ENCODE measurements around the gene PSMD9.
"Not testable (repeated sequence)": the region's sequence is repeated elsewhere in the genome, so short reads cannot be mapped to it uniquely, and the experiment has no call there.

PSMD9 gene

DNA sequence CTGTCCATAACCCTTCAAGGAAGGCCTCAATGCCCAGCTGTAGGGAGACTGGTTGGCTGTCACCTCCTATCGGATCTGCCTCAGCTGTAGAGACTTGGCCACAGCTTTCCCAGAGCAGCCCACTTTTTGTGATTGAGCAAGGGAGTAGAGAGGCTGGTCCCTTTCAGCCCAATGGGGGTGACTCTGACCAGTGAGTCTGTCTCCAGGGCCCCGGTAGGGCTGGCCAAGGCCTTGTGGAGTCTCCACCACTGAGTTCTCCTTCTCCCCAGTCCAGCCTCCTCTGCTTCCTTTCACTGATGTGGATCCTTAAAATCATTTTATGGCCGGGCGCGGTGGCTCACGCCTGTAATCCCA is 15.4 kb upstream of the PSMD9 start:
- DNase-seq (ENCODE audit: low read depth): no peak

DNA sequence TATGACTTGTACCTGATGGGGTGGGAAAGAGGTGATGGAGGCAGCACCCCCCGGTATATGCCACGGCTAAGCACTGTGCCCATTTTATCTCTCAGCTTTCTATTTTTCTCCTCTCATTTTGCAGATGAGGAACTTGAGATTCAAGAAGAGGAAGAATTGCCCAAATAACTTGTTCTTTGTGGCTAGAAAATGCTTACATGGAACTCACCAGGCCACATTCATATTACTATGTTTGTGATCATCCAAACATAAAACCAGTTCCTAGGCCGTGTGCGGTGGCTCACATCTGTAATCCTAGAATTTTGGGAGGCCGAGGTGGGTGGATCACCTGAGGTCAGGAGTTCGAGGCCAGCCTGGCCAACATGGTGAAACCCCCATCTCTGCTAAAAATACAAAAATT is 14.5 kb upstream of the PSMD9 start:
- DNase-seq (ENCODE audit: low read depth): no peak

DNA sequence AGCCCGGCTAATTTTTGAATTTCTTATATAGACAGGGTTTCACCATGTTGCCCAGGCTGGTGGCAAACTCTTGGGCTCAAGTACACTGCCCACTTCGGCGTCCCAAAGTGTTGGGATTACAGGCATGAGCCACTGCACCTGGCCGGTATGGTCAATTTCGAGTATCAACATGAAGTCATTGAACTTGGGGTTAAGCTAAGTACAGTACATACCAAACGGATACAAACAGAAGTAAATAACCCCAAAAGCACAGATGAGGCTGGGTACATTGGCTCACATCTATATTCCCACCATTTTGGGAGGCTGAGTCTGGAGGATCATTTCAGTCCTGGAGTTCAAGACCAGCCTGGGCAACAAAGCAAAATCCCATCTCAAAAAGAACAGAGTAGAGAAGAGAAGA is 13.0 kb upstream of the PSMD9 start:
- DNase-seq (ENCODE audit: low read depth): no peak

DNA sequence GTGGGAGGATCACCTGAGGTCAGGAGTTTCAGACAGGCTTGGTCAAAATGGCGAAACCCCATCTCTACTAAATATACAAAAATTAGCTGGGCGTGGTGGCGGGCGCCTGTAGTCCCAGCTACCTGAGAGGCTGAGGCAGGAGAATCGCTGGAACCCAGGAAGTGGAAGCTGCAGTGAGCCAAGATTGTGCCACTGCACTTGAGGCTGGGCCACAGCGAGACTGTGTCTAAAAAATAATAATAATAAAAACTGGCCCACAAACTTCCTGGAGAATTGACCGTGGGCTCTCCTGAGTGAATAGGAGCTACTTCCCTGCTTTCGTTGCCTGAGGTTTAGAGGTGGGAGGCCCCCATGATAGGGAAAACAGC is 12.5 kb upstream of the PSMD9 start:
- not testable (repeated sequence) for DNase-seq (ENCODE audit: low read depth)

DNA sequence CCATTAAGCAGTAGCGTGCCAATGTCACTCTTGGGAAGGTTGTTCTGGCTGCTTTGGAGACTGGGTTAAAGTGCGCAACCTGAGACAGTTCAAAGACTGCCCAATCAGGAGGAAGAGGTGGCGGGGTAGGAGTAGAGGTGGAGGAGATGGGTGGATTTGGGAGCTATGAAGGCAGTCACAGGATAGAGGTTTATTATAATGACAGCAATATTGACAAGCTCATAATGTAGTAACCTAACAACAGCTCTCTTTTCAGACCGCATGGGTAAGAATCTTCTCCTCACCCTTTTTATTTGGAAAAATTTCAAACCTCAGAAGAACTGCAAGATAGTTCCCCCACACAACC is 5.3 kb upstream of the PSMD9 start:
- no peak for DNase-seq (ENCODE audit: low read depth)

DNA sequence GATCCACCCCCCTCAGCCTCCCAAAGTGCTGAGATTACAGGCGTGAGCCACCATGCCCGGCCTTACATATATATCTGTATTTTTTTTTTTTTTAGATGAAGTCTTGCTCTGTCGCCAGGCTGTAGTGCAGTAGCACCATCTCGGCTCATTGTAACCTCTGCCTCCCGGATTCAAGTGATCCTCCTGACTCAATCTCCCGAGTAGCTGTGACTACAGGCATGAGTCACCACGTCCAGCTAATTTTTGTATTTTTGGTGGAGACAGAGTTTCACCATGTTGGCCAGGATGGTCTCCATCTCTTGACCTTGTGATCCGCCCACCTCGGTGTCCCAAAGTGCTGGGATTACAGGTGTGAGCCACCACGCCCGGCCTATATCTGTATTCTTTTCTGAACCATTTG is 3.5 kb upstream of the PSMD9 start:
- DNase-seq (ENCODE audit: low read depth): not testable (repeated sequence)

DNA sequence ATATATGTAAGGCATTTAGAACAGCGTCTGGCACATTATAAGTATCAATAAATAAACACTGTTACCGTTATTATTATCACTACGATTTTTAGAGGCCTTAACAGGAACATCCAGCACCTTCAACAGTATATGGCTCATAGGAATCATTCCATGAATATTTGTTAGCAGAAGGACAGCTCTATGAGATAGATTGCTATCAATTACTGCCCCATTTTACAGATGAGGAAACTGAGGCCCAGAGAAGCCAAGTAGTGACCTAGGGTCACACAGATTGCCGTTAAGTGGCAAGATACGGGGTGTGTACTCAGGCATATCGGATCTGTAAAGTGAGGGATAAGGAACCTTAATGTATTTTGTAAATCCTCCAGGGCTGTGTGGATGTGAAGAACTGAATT is 510 bp upstream of the PSMD9 start:
- DNase-seq (ENCODE audit: low read depth): no peak

DNA sequence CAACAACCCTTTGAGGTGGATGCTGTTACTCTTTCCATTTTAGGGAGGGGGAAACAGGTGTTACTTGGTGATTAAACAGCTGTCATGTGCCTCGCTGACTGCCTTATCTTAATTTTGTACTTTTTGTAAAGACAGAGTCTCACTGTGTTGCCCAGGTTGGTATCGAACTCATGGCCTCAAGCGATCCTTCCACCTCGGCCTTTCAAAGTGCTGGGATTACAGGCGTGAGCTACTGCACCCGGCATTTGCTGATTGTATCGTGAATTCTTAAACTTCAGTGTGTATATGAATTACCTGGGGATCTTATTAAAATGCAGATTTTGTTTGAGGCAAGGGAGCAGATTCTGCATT is 659 bp downstream of the PSMD9 start:
- DNase-seq (ENCODE audit: low read depth): no peak

DNA sequence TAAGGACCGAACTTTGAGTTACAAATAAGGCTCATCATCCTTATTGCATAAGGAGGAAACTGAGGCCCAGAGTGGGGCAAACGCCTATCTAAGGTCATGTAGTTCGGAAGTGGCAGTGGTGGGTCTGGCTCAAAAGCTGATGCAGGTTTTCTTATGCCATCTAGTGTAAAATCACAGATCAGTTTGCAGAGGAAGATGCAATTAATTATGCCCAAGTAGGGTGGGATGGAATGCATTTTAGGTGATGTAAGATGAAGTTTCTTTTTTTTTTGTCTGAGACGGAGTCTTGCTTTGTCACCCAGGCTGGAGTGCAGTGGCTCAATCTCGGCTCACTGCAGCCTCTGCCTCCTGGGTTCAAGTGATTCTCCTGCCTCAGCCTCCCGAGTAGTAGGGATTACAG is 1.1 kb downstream of the PSMD9 start:
- not testable (repeated sequence) for DNase-seq (ENCODE audit: low read depth)

DNA sequence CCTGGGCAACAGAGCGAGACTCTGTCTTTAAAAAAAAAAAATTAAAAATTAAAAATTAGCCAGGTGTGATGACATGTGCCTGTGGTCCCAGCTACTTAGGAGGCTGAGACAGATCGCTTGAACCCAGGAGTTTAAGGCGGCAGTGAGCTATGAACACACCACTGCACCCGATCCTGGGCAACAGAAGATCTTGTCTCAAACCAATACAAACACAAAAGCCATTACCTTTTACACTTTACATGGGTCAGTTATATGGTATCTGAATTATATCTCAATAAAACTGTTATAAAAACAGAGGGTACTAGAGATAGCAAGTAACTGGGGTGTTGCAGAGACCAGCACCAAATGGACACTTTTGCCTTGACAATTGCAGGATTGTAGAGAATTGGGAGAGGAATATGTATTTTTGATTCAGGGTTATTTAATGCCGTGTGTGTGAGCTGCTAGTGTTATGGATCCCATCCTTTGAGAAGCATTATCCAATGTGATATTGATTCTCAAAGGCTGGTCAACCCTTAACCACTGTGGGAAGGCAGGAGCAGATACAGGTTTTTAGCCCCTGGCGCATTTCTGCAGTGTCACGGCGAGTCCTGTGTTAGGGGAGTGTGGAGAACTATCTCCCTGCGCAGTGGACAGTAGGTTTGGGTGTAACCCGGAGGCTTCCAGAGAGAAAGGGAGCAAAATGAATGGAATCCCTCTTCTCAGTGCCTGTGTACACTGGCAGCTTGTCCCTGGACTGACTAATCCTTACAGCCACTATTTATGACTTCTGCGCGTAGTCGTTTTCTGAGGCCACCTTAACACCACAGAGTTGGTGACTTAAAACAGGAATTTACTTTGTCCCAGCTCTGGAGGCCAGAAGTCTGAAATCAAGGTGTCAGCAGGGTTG is 4.3 kb downstream of the PSMD9 start:
- DNase-seq (ENCODE audit: low read depth): no peak

DNA sequence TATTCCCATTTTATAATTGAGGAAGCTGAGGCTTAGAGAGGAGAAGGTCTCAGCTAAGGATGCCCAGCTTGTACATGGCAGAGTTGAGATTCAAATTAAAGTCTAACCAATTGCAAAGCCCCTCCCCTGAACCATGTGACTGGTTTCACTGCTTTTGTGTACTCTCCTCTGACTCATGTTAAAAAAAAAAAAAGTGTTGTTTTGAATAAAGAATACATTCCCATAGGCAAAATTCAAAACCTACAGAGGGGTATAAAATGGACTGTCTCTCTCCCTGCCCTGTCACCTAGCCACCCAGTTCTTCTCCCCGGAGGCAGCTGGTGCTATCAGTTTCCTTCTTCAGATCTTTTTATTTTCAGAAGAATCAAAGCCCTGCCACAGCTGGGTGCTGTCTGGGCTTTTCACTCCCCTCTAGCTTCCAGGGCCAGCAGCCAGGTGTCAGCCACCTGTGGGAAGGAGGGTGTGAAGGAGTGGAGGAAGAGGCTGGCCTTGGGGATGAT is 5.4 kb downstream of the PSMD9 start:
- DNase-seq (ENCODE audit: low read depth): no peak

DNA sequence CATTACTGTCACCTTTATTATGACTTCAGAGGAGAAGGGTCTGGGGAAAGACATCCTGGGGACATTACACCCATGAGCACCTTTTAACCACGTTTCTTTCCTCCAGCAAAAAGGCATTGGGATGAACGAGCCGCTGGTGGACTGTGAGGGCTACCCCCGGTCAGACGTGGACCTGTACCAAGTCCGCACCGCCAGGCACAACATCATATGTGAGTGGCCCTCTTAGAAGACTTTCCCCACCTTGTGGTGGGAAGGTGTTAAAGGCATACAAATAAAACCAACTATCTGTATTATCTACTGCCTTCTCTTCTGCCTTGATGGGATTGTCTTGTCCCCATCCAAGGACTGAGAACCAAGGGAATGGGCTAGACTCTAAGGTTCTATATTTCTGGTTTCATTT is 6.0 kb downstream of the PSMD9 start:
- DNase-seq (ENCODE audit: low read depth): no peak

DNA sequence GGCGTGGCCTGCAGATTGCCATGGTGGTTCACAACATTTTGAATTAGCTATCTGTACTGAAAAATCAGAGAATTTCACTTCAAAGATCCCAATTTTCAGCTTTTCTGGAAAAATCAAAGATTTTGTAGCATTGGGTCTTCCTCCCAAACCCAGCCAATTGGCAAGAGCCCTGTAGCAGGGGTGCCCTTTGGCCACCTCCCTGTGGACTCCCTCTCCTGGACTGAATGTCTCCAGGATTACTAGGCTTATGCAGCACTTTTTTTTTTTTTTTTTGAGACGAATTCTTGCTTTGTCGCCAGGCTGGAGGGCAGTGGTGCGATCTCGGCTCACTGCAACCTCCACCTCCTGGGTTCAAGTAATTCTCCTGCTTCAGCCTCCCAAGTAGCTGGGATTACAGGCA is 9.7 kb downstream of the PSMD9 start:
- DNase-seq (ENCODE audit: low read depth): no peak

DNA sequence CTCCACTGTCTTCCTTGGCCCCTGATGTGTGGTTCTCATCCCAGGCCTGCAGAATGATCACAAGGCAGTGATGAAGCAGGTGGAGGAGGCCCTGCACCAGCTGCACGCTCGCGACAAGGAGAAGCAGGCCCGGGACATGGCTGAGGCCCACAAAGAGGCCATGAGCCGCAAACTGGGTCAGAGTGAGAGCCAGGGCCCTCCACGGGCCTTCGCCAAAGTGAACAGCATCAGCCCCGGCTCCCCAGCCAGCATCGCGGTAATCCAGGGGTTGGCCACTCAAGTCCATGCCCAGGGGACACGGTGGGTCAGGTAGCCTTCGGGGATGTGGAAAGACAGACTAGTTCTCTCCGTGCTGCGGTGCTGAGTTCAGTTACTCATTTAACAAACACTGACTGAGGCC is 11.0 kb downstream of the PSMD9 start:
- DNase-seq (ENCODE audit: low read depth): no peak

DNA sequence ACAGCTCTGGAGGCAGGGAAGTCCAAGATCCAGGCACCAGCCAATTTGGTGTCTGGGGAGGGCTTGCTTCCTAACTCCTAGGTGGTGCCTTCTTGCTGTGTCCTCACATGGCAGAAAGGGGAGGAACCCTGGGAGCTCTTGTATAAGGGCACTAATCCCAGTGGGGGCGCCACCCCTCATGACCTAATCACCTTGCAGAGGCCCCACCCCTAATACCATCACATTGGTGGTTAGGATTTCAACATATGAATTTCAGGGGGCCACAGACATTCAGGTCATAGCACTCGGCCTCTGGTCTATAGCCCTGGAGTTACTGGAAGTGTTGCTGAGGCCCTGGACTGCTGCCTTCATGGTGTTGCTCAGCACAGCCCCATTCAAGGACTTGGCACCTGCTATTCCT is 14.6 kb downstream of the PSMD9 start:
- no peak for DNase-seq (ENCODE audit: low read depth)

DNA sequence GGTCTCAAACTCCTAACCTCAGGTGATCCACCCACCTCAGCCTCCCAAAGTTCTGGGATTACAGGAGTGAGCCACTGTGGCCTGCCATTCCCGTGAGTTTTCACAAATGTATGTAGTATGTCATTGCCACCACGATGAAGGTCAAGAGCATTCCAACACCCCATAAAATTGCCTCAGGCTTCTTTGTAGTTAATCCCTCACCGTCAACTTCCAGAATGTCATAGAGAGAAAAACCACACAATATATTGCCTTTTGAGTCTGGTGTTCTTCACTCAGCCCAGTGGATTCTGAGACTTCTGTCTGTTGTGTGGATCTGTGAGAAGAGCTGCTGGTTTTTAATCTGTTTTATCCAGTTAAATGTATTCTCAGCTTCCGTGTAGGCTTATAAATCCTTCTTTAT is 17.2 kb downstream of the PSMD9 start:
- no peak for DNase-seq (ENCODE audit: low read depth)

DNA sequence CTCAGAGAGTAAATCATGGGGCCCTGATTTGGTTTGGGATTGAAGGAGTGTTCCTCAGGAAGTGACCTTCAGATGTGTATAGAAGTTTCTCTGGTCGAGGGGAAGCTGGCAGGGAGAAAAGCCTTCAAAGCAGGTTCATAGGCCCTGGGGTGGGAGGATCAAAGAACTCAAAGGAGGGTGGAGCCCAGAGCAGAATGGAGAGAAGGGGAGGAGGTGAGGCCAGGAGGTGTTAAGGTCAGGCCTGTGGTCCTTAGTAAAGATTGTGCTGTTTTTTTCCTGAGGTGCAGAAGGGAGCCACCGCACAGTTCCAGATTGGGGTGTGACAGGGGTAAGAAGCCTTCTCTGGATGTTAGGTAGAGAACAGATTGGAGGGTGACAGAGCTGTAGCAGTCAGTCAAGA is 20.1 kb downstream of the PSMD9 start:
- DNase-seq (ENCODE audit: low read depth): no peak

DNA sequence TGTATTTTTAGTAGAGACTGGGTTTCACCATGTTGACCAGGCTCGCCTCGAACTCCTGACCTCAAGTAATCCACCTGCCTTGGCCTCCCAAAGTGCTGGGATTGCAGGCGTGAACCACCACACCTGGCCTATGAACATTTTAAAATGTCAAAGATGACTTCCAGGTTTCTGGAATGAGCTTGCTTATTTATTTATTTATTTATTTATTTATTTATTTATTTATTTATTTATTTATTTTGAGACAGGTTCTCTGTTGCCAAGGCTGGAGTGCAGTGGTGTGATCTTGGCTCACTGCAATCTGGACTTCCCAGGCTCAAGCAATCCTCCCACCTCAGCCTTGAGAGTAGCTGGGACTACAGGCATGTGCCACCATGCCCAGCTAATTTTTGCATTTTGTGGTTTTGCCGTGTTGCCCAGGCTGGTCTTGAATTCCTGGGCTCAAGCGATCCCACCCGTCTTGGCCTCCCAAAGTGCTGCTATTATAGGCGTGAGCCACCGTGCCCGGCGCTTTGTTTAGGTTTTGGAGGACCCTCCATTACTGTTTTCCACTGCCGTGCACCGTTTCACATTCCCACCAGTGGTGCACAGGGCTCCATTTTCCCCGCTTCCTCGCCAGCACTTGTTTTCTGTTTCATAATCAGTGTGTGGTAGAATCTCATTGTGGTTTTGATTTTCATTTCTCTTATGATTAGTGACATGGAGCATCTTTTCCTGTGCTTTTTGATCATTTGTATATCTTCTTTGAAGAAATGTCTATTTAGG is 23.4 kb downstream of the PSMD9 start:
- DNase-seq (ENCODE audit: low read depth): no peak

DNA sequence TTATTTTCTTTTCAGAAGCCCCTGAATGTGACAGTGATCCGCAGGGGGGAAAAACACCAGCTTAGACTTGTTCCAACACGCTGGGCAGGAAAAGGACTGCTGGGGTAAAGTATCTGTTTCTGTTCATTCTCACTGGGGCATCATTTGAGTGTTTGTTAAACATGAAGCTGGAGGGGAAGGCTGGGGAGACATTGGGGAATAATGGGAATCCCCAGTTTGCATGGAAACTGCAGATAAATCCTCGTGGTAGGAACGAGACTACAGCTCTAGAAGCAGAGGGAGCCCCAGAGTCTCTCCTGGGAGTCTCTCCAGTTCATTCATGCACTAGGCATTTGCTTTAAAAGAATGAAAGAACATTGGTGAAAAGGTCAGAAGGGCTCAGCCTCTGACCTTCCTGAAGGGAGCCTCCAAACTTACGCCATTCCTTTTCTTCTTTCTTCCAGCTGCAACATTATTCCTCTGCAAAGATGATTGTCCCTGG is 27.3 kb downstream of the PSMD9 start:
- no peak for DNase-seq (ENCODE audit: low read depth)

DNA sequence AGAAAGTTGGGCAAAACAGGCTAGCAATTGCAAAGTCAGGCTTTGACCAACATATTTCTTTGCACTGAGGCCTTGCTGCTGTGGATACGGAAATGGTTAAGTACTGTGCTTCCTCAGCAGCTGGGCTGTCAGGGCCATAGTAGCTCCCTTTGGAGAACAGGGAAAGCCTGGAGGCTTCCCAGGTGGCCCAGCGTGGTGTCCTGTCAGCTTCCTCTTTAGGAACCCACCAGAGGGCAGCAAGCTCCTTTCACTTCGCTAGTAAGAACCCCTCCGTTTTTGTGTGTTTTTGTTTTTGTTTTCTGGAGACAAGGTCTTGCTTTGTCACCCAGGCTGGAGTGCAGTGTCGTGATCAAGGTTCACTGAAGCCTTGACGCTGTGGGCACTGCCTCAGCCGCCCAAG is 28.1 kb downstream of the PSMD9 start:
- DNase-seq (ENCODE audit: low read depth): no peak

DNA sequence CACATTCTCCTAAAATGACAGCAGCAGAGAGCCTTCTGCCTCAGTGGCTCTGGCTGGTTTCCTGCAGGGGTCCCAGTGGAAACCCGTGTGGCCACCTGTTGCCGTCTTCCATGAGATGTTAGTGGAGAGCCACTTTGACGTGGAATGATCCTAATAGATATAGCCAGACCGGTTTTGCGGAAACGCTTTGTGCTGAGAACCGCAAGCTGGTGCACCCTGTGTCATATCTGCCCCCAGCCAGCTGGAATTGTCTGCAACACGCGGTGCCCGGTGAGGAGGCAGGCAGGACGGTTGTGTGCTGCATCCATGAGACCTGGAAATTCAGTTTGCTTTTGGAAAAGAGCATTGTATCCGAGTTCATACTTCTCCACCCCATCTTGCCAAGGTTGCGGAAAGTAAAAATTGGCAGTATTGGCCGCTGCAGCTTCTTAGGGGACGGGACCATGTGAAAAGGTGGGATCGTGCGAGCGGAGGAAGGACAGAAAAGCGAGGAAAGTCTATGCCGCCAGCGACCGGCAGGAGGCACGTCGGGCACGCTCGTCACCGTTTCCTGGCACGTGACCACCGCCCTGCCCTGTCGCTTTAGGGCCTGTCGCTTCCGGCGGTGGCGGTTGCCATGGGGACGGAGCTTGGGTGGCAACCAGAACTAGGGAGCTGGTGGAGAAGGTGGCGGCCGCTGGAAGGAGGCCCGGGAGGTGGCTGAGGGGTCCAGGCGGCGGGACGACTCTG is 29.5 kb downstream of the PSMD9 start, which contains the start of gene CFAP251:
CFAP251 (plus strand) TSS at position 643 of the 729 bp plus-strand sequence. CDS start 2,714 bp downstream, outside the sequence.
- peak; percentile 97 for DNase-seq (ENCODE audit: low read depth)

DNA sequence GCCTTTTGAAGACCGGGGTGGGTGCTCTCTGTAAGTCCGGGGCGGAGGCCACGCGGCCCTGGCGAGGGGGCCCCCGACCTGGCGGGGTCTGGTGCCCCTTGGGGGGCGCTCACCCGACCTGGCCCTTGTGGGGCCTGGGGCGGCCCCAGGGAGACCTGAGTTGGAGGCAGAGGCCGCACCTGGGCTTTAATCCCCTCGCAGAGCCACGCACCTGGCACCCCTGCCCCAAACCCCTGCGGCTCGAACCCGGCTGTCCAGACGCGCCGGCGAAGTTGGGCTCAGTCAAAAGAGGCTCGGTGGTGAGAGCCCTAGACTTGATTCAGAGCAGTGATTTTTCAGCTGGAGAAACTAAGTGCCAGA is 30.1 kb downstream of the PSMD9 start:
- DNase-seq (ENCODE audit: low read depth): no peak

DNA sequence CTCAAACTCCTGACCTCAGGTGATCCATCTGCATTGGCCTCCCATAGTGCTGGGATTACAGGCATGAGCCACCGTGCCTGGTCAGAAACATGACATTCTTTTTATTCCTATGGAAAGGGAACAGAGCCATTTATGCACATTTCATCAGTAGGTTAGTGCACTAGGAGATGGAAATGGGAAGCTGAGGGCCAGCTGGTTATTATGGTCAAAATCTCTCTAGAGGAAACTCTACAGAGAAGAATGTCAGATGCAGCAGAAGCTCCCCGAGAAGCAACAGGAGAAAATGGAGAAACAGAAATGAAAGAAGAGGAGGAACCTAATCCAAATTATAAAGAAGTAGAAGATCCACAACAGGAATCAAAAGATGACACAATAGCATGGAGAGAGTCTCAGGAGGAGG is 32.5 kb downstream of the PSMD9 start:
- no peak for DNase-seq (ENCODE audit: low read depth)

All from T-helper 22 cell (primary cell).